Activated gamma-delta T cell treated with anti-CD3 and anti-CD28 coated beads, Interleukin-2, amount 50 U/mL, for 16 hours (primary cell): ENCODE data around the gene SNTG2.
"Not testable (repeated sequence)": the region's sequence is repeated elsewhere in the genome, so short reads cannot be mapped to it uniquely, and the experiment has no call there.

Experiments used
- DNase-seq: peaks from one replicate; pipeline ENCODE4 v3.0.0-alpha.2; 2020; ENCODE audit warnings: low read depth

SNTG2 gene

GRCh38 chr2:1375794-1376193 lies 425.1 kb downstream of the SNTG2 start:
- no peak for DNase-seq

DNA sequence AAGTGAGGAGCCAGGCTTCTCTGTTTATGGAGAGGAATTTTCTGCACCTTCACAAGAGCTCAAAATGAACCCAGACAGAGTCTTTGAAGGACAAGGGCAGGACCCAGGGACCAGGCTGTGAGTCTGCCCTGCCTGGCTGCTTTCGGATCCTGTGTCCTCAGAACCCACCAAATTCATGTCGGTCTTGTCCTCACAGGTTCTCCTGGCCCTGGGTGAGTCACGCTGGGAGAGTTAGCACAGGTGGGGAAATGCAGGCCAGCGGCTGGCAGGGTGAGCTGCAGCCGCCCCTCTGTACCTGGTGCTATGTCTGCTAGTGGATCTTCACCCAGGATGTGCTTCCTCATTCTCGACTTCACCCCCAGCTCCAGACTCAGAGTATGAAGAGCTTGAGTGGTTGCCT lies 426.8 kb downstream of the SNTG2 start:
- no peak for DNase-seq

DNA sequence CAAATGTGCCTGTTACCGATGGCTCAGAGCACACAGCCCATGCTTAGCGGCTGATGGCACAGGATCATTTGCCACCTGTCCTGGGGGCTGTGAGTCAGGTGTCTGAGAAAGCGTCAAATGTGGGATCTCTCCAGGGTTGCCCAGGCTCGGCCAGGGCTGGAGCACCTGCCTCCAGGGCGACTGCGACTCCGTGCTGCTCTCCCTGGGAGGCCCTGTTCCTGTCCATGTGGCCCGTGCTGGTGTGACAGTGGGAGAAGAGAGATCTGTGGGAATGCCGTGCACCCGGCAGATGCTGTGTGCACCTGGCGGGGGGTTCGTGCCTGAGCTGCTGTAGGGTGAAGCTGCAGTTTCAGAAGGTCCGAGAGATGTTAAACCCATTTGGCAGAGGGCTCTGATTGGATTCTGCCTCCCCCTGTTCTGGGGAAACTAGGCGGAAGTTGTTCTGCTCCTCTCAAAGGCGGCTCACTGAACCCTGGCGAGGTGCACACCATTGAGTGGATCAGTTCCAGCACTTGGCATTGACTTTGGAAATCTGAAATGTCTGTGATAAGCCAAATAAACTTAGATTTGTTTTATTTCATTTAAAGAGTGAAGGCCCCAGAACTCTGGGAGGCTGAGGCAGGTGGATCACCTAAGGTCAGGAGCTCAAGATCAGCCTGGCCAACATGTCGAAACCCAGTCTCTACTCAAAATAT lies 428.0 kb downstream of the SNTG2 start:
- no peak for DNase-seq

GRCh38 chr2:1381644-1382043 lies 431.0 kb downstream of the SNTG2 start:
- no peak for DNase-seq

- not testable (repeated sequence) for DNase-seq
Measured at GRCh38 chr2:1387954-1388725, 437.5 kb downstream of the SNTG2 start.

- DNase-seq: not testable (repeated sequence)
Measured at GRCh38 chr2:1390118-1390517, 439.5 kb downstream of the SNTG2 start.

- DNase-seq: no peak
Measured at GRCh38 chr2:1393321-1393720, 442.7 kb downstream of the SNTG2 start.

- no peak for DNase-seq
Measured at GRCh38 chr2:1394709-1395408, 444.2 kb downstream of the SNTG2 start.

DNA sequence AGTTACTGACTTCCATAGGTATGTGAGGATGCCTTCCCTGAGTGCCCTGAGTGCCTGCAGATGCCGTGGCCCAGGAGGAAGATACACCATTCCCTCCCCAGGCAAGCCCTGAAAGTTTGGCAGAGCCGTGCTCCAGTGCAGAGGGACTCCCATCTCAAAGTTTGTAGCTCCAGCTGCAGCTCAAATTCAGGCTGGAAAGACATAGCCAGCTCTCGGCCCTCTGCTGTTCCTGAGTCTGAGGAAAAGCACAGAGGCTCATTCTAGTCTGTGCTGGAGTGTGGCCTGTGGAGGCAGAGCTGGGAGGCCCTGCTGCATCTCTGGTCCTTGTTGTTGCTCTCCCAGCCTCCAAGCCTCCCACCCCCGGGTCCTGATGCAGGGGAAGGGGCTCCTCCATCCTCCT lies 446.7 kb downstream of the SNTG2 start:
- DNase-seq: no peak

GRCh38 chr2:1398191-1398590 lies 447.5 kb downstream of the SNTG2 start:
- no peak for DNase-seq

- no peak for DNase-seq
Measured at GRCh38 chr2:1400943-1401735, 450.5 kb downstream of the SNTG2 start.

GRCh38 chr2:1402064-1402463 lies 451.4 kb downstream of the SNTG2 start:
- DNase-seq: no peak

GRCh38 chr2:1403565-1403964 lies 452.9 kb downstream of the SNTG2 start:
- DNase-seq: no peak

DNA sequence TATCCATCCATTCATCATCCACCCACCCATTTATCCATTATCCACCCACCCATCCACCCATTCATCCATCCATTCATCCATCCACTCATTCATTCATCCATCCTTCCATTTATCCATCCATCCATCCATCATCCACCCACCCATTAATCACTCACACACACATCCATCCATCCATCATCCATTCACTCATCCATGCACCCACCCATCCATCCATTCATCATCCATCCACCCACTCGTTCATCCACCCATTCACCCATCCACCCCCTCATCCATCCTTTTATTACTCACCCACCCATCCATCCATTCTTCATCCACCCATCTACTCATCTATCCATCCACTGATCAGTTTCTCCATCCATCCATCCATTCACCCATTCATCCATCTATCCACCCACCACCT lies 454.5 kb downstream of the SNTG2 start:
- DNase-seq: no peak

- DNase-seq: no peak
Measured at GRCh38 chr2:1405967-1406366, 455.3 kb downstream of the SNTG2 start.

DNA sequence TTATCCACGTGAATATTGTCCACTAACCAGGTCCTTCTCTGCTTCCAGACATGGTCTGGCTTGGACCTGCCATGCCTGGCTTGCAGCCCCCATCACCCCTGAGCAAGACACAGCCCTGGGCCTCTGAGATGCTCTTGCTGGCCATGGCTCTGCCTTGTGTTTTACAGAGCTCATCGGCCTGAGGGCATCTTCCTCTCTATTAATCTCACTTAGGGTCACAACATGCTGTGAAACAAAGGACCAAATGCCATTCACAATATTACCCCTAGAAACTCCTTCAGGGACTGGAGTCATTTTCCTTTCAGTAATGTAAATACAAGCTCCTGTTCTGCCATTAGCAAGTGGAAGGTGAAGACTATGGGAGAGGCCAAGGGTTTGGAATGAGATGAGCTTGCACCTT lies 455.8 kb downstream of the SNTG2 start:
- DNase-seq: no peak

- no peak for DNase-seq
Measured at GRCh38 chr2:1407950-1408675, 457.5 kb downstream of the SNTG2 start.

DNA sequence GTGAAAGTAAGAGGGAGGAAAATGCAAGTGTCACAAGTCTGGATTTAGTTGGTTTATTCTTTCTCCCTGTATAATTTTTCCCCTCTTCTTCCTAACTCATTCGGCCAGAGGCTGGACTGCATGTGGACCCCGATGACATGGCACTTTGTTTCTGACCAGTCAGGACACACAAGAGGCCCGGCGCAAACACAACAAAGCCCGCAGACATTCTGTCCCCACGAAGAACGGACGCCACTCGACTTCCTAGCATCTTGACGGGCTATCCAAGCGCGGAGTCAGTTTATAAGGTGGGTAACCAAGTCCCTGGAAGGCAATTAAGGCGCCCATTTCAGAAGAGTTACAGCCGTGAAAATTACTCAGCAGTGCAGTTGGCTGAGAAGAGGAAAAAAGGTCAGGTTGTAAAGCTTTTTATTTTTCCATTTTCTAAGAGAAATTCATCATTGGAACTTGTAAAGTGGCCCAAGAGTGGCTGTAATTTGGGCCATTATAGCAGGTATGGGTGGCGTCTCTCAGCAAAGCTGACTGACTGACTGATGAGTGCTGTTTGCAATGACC lies 462.6 kb downstream of the SNTG2 start, which contains the start of gene TPO:
TPO (plus strand) TSS at position 308 of the 555 bp plus-strand sequence. CDS start 946 bp downstream, outside the sequence.
- no peak for DNase-seq

DNA sequence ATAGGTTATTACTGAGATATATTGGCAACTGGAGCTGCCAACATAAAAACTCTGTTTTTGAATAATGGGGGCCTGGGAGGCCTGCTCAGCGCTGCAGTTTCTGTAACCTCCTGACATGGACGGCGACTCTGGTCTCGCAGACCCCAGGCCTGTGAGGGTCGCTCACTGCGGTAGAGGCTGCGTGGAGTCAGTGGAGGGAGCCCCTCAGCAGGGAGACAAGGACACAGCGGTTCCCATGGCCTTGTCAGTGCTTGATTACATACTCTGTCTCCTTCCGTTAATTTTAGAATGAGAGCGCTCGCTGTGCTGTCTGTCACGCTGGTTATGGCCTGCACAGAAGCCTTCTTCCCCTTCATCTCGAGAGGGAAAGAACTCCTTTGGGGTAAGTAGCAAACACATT lies 463.5 kb downstream of the SNTG2 start:
- no peak for DNase-seq

DNA sequence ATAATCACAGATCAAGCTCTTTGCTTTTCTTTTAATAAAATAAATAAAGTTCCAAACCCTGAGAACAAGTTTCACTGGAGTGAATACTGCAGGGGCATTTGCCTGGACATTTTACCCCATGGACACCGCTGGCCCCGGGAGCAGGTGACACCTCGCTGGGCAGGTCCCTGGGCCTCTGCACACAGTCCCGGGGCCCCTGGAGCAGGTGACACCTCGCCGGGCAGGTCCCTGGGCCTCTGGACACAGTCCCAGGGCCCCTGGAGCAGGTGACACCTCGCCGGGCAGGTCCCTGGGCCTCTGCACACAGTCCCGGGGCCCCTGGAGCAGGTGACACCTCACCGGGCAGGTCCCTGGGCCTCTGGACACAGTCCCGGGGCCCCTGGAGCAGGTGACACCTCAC lies 464.3 kb downstream of the SNTG2 start:
- DNase-seq: not testable (repeated sequence)

- DNase-seq: no peak
Measured at GRCh38 chr2:1415501-1415900, 464.9 kb downstream of the SNTG2 start.
